GM19468 (cell line): ENCODE results near the gene MAGOHB.
"Not testable (repeated sequence)": the region's sequence is repeated elsewhere in the genome, so short reads cannot be mapped to it uniquely, and the experiment has no call there.

ENCODE experiments used
- ATAC-seq: cut with Tn5 transposase; IDR thresholded peaks from one replicate; pipeline ENCODE4 v1.9.1; 2021; ENCODE audit warnings: mild to moderate bottlenecking, moderate library complexity, moderate number of reproducible peaks; ENCODE audit not compliant: unreplicated experiment; ENCODE audit errors: extremely low read depth

Gene MAGOHB

GRCh38 chr12:10614056-10614370 lies 604 bp upstream of the MAGOHB start:
- ATAC-seq, result no peak

- no peak for ATAC-seq
Observed at GRCh38 chr12:10612984-10613348, 443 bp downstream of the MAGOHB start.

GRCh38 chr12:10612110-10612509 lies 1.3 kb downstream of the MAGOHB start:
- no peak for ATAC-seq

- not testable (repeated sequence) for ATAC-seq
Observed at GRCh38 chr12:10611258-10611657, 2.2 kb downstream of the MAGOHB start.

GRCh38 chr12:10610188-10610587 lies 3.2 kb downstream of the MAGOHB start:
- no peak for ATAC-seq

- ATAC-seq, result no peak
Observed at GRCh38 chr12:10607885-10608458, 5.4 kb downstream of the MAGOHB start.

- ATAC-seq, result no peak
Observed at GRCh38 chr12:10601860-10602259, 11.5 kb downstream of the MAGOHB start.

- no peak for ATAC-seq
Observed at GRCh38 chr12:10600988-10601387, 12.4 kb downstream of the MAGOHB start.

- ATAC-seq, result no peak
Observed at GRCh38 chr12:10595881-10596280, 17.5 kb downstream of the MAGOHB start.

- ATAC-seq, result no peak
Observed at GRCh38 chr12:10590966-10591365, 22.4 kb downstream of the MAGOHB start.

GRCh38 chr12:10584415-10584814 lies 29.0 kb downstream of the MAGOHB start:
- no peak for ATAC-seq

GRCh38 chr12:10582704-10583103 lies 30.7 kb downstream of the MAGOHB start:
- no peak for ATAC-seq

- not testable (repeated sequence) for ATAC-seq
Observed at GRCh38 chr12:10582133-10582532, 31.3 kb downstream of the MAGOHB start.

- ATAC-seq, result no peak
Observed at GRCh38 chr12:10574307-10574706, 39.1 kb downstream of the MAGOHB start.

GRCh38 chr12:10572021-10572490 lies 41.4 kb downstream of the MAGOHB start:
- not testable (repeated sequence) for ATAC-seq

GRCh38 chr12:10571141-10571540 lies 42.3 kb downstream of the MAGOHB start:
- no peak for ATAC-seq

GRCh38 chr12:10567813-10568212 lies 45.6 kb downstream of the MAGOHB start:
- no peak for ATAC-seq

- ATAC-seq, result no peak
Observed at GRCh38 chr12:10563966-10564365, 49.4 kb downstream of the MAGOHB start.

- no peak for ATAC-seq
Observed at GRCh38 chr12:10563002-10563401, 50.4 kb downstream of the MAGOHB start.

GRCh38 chr12:10562306-10562933 lies 51.0 kb downstream of the MAGOHB start:
- no peak for ATAC-seq

GRCh38 chr12:10559244-10559643 lies 54.2 kb downstream of the MAGOHB start:
- no peak for ATAC-seq

GRCh38 chr12:10558789-10559188 lies 54.6 kb downstream of the MAGOHB start:
- ATAC-seq, result no peak
